Endothelial cell of umbilical vein (primary cell): ENCODE measurements around the gene PARD3B. TPM values are rescaled to one million over a fixed set of nuclear protein-coding genes. Genes with fewer than 3 reads are reported as not detected.

Experiments
- BruUV-seq: library from RNA; stranded (reverse); fragments of 400-500 nt; replicated peaks from 2 replicates; lab custom pipeline; 2021; lab: Mats Ljungman, UMichigan
- CTCF ChIA-PET: fragments of 300-600, 350-600 bp; sonication (Branson Sonifier 250); formaldehyde crosslinking; loops from one replicate; lab custom pipeline; 2021; ENCODE audit warnings: antibody characterized with exemption, inconsistent platforms; lab: Charles Lee
- POLR2A ChIA-PET: fragments of 300-600, 350-600 bp; sonication (Branson Sonifier 250); formaldehyde crosslinking; loops from one replicate; lab custom pipeline; 2021; ENCODE audit warnings: antibody characterized with exemption, inconsistent platforms; lab: Charles Lee
- DNase-seq: peaks from one replicate; pipeline ENCODE4 v3.0.0-alpha.2; 2011; ENCODE audit warnings: low read depth, low spot score
- FAIRE-seq: peaks from 2 replicates; lab custom pipeline; 2011; peaks lifted over from hg19 to GRCh38; lab: Jason Lieb, UNC
- H2AFZ ChIP-seq: 2 replicates; pipeline ENCODE4 v1.6.0; 2012; ENCODE audit warnings: low read depth, low read length, control low read depth, inconsistent platforms
- H3K27ac ChIP-seq: 2 replicates; pipeline ENCODE4 v1.5.1; 2011; ENCODE audit warnings: low read depth, mild to moderate bottlenecking, control low read depth, low read length, moderate library complexity; ENCODE audit not compliant: insufficient read depth
- H3K27me3 ChIP-seq, 2 experiments: 2 replicates each; pipeline versions ENCODE4 v1.6.0 to v1.6.1; 2011; ENCODE audit warnings: low read length in 2 of 2, mixed read lengths in 1 of 2; ENCODE audit not compliant: control insufficient read depth in 2 of 2, insufficient read depth in 2 of 2
- H3K36me3 ChIP-seq, 2 experiments: 2 replicates in 1 of 2; 3 replicates in 1 of 2; pipeline ENCODE4 v1.5.1; 2011; ENCODE audit warnings: low read length in 2 of 2, mild to moderate bottlenecking in 1 of 2, moderate library complexity in 1 of 2; ENCODE audit not compliant: control insufficient read depth in 2 of 2, insufficient read depth in 2 of 2; ENCODE audit errors: extremely low read depth in 1 of 2
- H3K4me1 ChIP-seq: 3 replicates; pipeline ENCODE4 v1.5.1; 2011; ENCODE audit warnings: mild to moderate bottlenecking, low read length; ENCODE audit not compliant: control insufficient read depth, insufficient read depth; ENCODE audit errors: extremely low read depth
- H3K4me2 ChIP-seq: 2 replicates; pipeline ENCODE4 v1.6.1; 2011; ENCODE audit warnings: low read length, control low read depth, mixed read lengths; ENCODE audit not compliant: insufficient read depth
- H3K4me3 ChIP-seq, 3 experiments: fragments of 200-600 bp in 1 of 3; sonication (generic), shearing (Covaris generic) in 1 of 3; replicated peaks in 1 of 3; 2 replicates each; pipeline ENCODE4 v1.5.1; 2011 to 2016; ENCODE audit warnings: control low read depth in 3 of 3, low read length in 3 of 3, mild to moderate bottlenecking in 2 of 3, inconsistent platforms in 1 of 3, low read depth in 1 of 3, moderate library complexity in 1 of 3; ENCODE audit not compliant: insufficient read depth in 1 of 3
- H3K79me2 ChIP-seq: 2 replicates; pipeline ENCODE4 v1.6.0; 2012; ENCODE audit warnings: low read length, inconsistent platforms; ENCODE audit not compliant: control insufficient read depth, insufficient read depth
- H3K9ac ChIP-seq: replicated peaks from 2 replicates; pipeline ENCODE3; 2011; ENCODE audit warnings: low read length, control low read depth; ENCODE audit not compliant: insufficient read depth; ENCODE audit errors: extremely low read depth
- H3K9me1 ChIP-seq: replicated peaks from 3 replicates; pipeline ENCODE4 v1.6.0; 2011; ENCODE audit warnings: mild to moderate bottlenecking, low read length; ENCODE audit not compliant: control insufficient read depth, insufficient read depth; ENCODE audit errors: extremely low read depth
- H3K9me3 ChIP-seq: replicated peaks from 2 replicates; pipeline ENCODE4 v1.5.1; 2012; ENCODE audit warnings: low read length, inconsistent platforms; ENCODE audit not compliant: control insufficient read depth, insufficient read depth
- H4K20me1 ChIP-seq: replicated peaks from 2 replicates; pipeline ENCODE3; 2011; ENCODE audit warnings: mild to moderate bottlenecking, low read length; ENCODE audit not compliant: control insufficient read depth, insufficient read depth; ENCODE audit errors: extremely low read depth
- EZH2 ChIP-seq: IDR thresholded peaks from 2 replicates; pipeline ENCODE4 v1.6.1; 2012; ENCODE audit warnings: borderline replicate concordance, low read depth, mild to moderate bottlenecking, moderate library complexity, low read length, inconsistent platforms; ENCODE audit not compliant: severe bottlenecking
- FOS ChIP-seq: IDR thresholded peaks from 2 replicates; pipeline ENCODE4 v1.6.1; 2011; ENCODE audit warnings: mild to moderate bottlenecking, low read length, moderate library complexity, borderline replicate concordance; ENCODE audit not compliant: insufficient read depth
- GATA2 ChIP-seq: IDR thresholded peaks from 2 replicates; pipeline ENCODE4 v1.7.0; 2011; ENCODE audit warnings: low read depth, mild to moderate bottlenecking, moderate library complexity, mixed read lengths, low read length; ENCODE audit not compliant: insufficient read length, insufficient read depth
- JUN ChIP-seq: IDR thresholded peaks from 2 replicates; pipeline ENCODE4 v1.6.1; 2011; ENCODE audit warnings: borderline replicate concordance, low read depth; ENCODE audit not compliant: insufficient read length, insufficient read depth
- MAX ChIP-seq: IDR thresholded peaks from 2 replicates; pipeline ENCODE4 v1.6.1; 2011; ENCODE audit not compliant: insufficient read depth, insufficient read length
- MYC ChIP-seq: IDR thresholded peaks from one replicate; pipeline ENCODE4 v1.6.1; 2011; ENCODE audit warnings: mild to moderate bottlenecking, low read depth, low read length
- POLR2A ChIP-seq: IDR thresholded peaks from 2 replicates; pipeline ENCODE4 v1.6.1; 2012; ENCODE audit warnings: low read depth, mild to moderate bottlenecking, control low read depth, low read length
- POLR2AphosphoS5 ChIP-seq: IDR thresholded peaks from 2 replicates; pipeline ENCODE4 v1.6.1; 2012; ENCODE audit warnings: low read depth, mild to moderate bottlenecking, control low read depth, low read length, moderate library complexity; ENCODE audit not compliant: insufficient read depth
- dilution Hi-C: fragments of 300-500 bp; cut with MboI; formaldehyde crosslinking; loops from one replicate; pipeline ENCODE4 v1.15.0; 2019; ENCODE audit warnings: low sequenced_read_pairs; ENCODE audit not compliant: extremely low pct_ligation_motif_present
- intact Hi-C: fragments of 100-400 bp; cut with micrococcal nuclease; formaldehyde crosslinking; loops from one replicate; pipeline ENCODE4 v1.10.0; 2022
- polyA plus RNA-seq, 4 experiments: library from polyadenylated mRNA; depleted of rRNA in 3 of 4; stranded (reverse) in 3 of 4; unstranded in 1 of 4; fragments of >200 nt; gene quantifications; 2 replicates each; pipeline versions ENCODE4 v1.2.1 to v1.2.3, GENCODE V29; 2011 to 2012; ENCODE audit warnings: missing spikeins in 1 of 4
- total RNA-seq: library from RNA; stranded (reverse); gene quantifications from 2 replicates; pipeline ENCODE4 v1.2.3, GENCODE V29; 2021
- TF ChIP-seq, protein P1 (sequence below), 2 donors: IDR thresholded peaks; 1 replicate in 1 of 2; 2 replicates in 1 of 2; pipeline ENCODE4 v1.5.1; 2011; ENCODE audit warnings: low read length in 2 of 2, mild to moderate bottlenecking in 2 of 2, moderate library complexity in 2 of 2, control low read depth in 1 of 2, inconsistent platforms in 1 of 2, low read depth in 1 of 2; ENCODE audit not compliant: insufficient read depth in 1 of 2; ENCODE audit errors: extremely low read depth in 1 of 2

Gene PARD3B
- total and polyA plus RNA-seq, 2 donors (not counting 3 experiments of a cell fraction or from before 2014, with no cell fraction given), result 2.2 to 30.9 TPM

DNA sequence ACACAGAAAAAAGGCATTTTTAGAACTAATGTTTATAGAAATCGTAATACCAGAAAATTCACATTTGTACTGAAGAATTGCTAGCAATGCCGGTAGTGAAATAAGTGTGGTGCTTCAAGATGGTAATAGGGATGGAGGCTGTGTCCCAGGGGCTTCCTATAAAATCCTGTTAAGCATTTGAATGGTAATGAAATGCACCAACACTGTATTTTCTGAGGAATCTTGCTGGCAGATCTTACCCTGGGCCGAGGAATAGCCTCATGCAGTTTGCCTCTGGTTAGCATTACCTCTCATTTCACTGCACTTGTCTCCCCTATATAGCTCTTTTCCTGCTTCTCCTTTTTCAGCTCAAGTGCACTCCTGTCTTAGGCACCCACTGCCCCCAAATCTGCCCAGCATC, 635.5 kb downstream of the PARD3B start:
- intact Hi-C loops, result no loop called here
- BruUV-seq, result no TSS peak
- H2AFZ ChIP-seq, result no peak overlapping the region
- H3K9me3 ChIP-seq, result no peaks in the 10 kb centered on the region
- ChIA-PET CTCF (no interaction called here), POLR2A (no interaction called here)
- DNase-seq, result no peak
- no peaks in the 10 kb centered on the region for H3K36me3 ChIP-seq
- H3K4me1 ChIP-seq, result no peaks in the 10 kb centered on the region
- no peaks in the 10 kb centered on the region for H3K27me3 ChIP-seq
- no peak overlapping the region for H3K4me2 ChIP-seq
- dilution Hi-C loops, result no loop called here
- H3K79me2 ChIP-seq, result no peaks in the 10 kb centered on the region
- FAIRE-seq, result no peak
- no peak overlapping the region for H3K27ac ChIP-seq
- H4K20me1 ChIP-seq, result no peaks in the 10 kb centered on the region
- no peaks in the 10 kb centered on the region for H3K9me1 ChIP-seq
- TF ChIP-seq FOS (no peak), JUN (no peak), GATA2 (no peak), EZH2 (no peak), POLR2AphosphoS5 (no peak), MYC (no peak), POLR2A (no peak), MAX (no peak)
- TF ChIP-seq, protein P1, sequence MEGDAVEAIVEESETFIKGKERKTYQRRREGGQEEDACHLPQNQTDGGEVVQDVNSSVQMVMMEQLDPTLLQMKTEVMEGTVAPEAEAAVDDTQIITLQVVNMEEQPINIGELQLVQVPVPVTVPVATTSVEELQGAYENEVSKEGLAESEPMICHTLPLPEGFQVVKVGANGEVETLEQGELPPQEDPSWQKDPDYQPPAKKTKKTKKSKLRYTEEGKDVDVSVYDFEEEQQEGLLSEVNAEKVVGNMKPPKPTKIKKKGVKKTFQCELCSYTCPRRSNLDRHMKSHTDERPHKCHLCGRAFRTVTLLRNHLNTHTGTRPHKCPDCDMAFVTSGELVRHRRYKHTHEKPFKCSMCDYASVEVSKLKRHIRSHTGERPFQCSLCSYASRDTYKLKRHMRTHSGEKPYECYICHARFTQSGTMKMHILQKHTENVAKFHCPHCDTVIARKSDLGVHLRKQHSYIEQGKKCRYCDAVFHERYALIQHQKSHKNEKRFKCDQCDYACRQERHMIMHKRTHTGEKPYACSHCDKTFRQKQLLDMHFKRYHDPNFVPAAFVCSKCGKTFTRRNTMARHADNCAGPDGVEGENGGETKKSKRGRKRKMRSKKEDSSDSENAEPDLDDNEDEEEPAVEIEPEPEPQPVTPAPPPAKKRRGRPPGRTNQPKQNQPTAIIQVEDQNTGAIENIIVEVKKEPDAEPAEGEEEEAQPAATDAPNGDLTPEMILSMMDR (IDR thresholded peaks at IDR 0.05; ENCODE audit: extremely low read depth in 1 of 2, insufficient read depth in 1 of 2, low read depth in 1 of 2, low read length in 2 of 2), result no peak
- no peak overlapping the region for H3K4me3 ChIP-seq
- H3K9ac ChIP-seq, result no peak overlapping the region
